GM19455 (cell line): ENCODE measurements around the gene MGAT3.
"Not testable (repeated sequence)": the region's sequence is repeated elsewhere in the genome, so short reads cannot be mapped to it uniquely, and the experiment has no call there.

Experiments
- ATAC-seq: cut with Tn5 transposase; IDR thresholded peaks from one replicate; pipeline ENCODE4 v1.9.1; 2021; ENCODE audit not compliant: unreplicated experiment

Gene MGAT3

GRCh38 chr22:39456522-39457197 lies at the start of gene MGAT3:
TSS of gene MGAT3 (plus strand) at chr22:39457012. CDS start at chr22:39487348, 30,336 bp downstream.
- no peak for ATAC-seq

- no peak for ATAC-seq
These were observed 48.6 kb upstream of the MGAT3 start for GRCh38 chr22:39408173-39408572.

GRCh38 chr22:39408807-39409206 lies 48.0 kb upstream of the MGAT3 start:
- no peak for ATAC-seq

- no peak for ATAC-seq
These were observed 47.2 kb upstream of the MGAT3 start for GRCh38 chr22:39409516-39410029.

GRCh38 chr22:39410264-39410663 lies 46.5 kb upstream of the MGAT3 start:
- no peak for ATAC-seq

- ATAC-seq: not testable (repeated sequence)
These were observed 44.9 kb upstream of the MGAT3 start for GRCh38 chr22:39411828-39412365.

- not testable (repeated sequence) for ATAC-seq
These were observed 43.6 kb upstream of the MGAT3 start for GRCh38 chr22:39413204-39413603.

GRCh38 chr22:39414377-39414776 lies 42.4 kb upstream of the MGAT3 start:
- no peak for ATAC-seq

- ATAC-seq: no peak
These were observed 41.9 kb upstream of the MGAT3 start for GRCh38 chr22:39414886-39415285.

GRCh38 chr22:39415506-39415905 lies 41.3 kb upstream of the MGAT3 start:
- no peak for ATAC-seq

- no peak for ATAC-seq
These were observed 40.5 kb upstream of the MGAT3 start for GRCh38 chr22:39416319-39416718.

- no peak for ATAC-seq
These were observed 39.2 kb upstream of the MGAT3 start for GRCh38 chr22:39417641-39418040.

GRCh38 chr22:39418696-39419095 lies 38.1 kb upstream of the MGAT3 start:
- ATAC-seq: no peak

GRCh38 chr22:39419096-39419495 lies 37.7 kb upstream of the MGAT3 start:
- no peak for ATAC-seq

GRCh38 chr22:39419911-39420310 lies 36.9 kb upstream of the MGAT3 start:
- ATAC-seq: no peak

GRCh38 chr22:39421691-39422090 lies 35.1 kb upstream of the MGAT3 start:
- no peak for ATAC-seq

- ATAC-seq: no peak
These were observed 34.7 kb upstream of the MGAT3 start for GRCh38 chr22:39422101-39422500.

GRCh38 chr22:39422721-39423120 lies 34.1 kb upstream of the MGAT3 start:
- ATAC-seq: no peak

- no peak for ATAC-seq
These were observed 32.8 kb upstream of the MGAT3 start for GRCh38 chr22:39423976-39424375.

GRCh38 chr22:39426380-39427043 lies 30.3 kb upstream of the MGAT3 start:
- ATAC-seq: no peak

- no peak for ATAC-seq
These were observed 28.8 kb upstream of the MGAT3 start for GRCh38 chr22:39427751-39428596.
